Measurements from ENCODE around the gene PPP2R3B.

The PPP2R3B gene

DNA sequence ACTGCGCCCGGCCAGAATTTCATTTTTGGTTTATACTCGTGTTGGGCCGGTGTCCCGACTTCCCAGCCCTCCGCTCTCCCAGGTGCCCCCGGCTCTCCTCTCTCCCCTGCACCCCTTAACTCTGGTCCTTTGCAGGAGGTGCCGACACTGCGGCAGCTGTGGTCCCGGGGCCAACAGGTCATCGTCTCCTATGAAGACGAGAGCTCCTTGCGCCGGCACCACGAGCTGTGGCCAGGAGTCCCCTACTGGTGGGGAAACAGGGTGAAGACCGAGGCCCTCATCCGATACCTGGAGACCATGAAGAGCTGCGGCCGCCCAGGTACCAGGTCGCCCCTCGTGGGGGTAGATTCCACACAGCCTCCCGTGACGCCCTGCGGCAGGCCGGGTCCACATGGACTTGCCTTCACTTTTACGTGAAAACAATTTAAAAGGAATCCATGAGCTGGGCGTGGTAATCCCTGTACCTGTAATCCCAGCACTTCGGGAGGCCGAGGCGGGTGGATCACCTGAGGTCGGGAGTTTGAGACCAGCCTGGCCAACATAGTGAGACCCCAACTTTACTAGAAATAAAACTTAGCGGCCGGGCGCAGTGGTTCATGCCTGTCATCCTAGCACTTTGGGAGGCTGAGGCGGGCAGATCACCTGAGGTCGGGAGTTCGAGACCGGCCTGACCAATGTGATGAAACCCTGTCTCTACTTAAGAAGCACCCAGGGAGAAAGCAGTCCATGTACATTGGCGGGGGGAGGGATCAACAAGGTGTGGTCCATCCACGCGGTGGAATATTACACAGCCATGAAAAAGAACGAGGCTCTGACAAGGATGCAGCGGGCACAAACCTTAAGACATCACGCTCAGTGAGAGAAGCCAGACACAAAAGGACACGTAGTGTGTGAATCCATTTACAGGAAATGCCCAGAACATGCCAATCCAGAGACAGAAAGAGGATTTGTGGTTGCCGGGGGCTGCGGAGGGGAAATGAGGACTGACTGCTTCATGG lies 93.5 kb downstream of the PPP2R3B start:
- no peak for DNase-seq

DNA sequence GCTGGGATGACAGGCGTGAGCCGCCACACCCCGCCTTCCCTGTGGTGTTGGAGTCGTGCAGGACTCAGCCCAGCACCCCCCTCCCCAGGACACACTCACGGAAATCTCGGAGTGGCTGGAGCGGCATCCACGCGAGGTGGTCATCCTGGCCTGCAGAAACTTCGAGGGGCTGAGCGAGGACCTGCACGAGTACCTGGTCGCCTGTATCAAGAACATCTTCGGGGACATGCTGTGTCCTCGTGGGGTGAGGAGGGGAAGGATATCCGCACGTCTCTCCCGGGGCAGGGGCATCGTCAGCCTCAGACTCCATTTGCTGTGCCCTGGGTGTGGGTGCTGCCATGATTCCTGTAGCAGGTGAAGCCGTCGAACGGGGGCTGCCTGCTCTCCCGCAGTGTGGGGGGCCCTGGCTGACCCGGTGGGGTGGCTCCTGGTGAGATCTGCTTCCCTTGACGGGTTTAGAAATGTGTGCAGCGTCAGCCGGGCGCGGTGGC lies 95.3 kb downstream of the PPP2R3B start:
- no peak for DNase-seq

DNA sequence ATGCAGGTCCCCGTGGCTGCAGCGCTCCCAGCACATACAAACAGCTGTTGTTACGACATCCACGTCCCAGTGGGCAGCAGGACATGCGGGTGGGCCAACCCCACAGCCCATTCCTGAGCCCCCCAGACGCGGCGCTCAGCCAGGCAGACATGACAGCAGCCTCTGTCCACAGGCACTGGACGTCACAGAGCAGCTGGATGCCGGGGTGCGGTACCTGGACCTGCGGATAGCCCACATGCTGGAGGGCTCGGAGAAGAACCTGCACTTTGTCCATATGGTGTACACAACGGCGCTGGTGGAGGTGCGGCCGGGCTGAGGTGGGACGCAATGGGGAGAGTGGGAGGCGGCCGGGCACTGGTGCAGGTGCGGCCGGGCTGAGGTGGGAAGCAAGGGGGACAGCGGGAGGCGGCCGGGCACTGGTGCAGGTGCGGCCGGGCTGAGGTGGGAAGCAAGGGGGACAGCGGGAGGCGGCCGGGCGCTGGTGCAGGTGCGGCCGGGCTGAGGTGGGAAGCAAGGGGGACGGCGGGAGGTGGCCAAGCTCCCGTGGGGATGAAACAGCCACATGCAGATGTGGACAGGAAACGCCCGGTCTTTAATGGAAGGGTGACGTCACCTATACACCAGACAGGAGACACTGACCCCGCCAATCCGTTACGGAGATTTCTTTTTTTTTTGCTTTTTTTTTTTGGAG lies 96.1 kb downstream of the PPP2R3B start:
- DNase-seq, result no peak

DNA sequence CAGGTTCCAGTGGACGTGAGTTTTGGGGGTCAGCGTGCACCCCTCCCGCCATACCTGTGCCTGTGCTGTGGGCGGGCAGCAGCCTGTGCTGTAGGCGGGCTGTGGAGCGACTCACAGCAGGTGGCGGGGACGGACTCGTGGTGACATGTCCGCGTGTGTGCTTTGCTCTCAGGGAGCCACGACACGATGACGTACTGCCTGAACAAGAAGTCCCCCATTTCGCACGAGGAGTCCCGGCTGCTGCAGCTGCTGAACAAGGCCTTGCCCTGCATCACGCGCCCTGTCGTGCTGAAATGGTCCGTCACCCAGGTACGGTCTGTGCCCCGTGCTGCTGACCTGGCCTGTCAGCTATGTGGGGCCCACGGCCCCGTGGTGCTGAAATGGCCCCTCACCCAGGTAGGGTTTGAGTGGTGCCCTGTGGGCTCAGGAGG lies 98.1 kb downstream of the PPP2R3B start:
- DNase-seq, result no peak

DNA sequence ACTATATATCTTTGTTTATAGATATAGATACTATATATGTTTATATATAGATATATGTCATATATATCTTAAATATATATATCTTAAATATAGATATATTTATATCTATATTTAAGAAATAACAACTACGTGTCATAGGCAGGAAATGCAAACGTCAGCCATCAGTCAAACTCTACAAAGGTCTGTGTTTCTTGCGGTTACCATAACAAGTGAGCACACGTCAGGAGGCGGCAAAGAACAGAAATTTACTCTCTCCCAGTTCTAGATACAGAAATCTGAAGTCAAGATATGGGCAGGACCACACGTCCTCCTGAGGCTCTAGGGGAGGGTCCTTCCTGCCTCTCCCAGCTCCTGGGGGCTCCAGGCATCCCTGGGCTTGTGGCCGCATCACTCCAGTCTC lies 99.0 kb downstream of the PPP2R3B start:
- DNase-seq, result no peak

DNA sequence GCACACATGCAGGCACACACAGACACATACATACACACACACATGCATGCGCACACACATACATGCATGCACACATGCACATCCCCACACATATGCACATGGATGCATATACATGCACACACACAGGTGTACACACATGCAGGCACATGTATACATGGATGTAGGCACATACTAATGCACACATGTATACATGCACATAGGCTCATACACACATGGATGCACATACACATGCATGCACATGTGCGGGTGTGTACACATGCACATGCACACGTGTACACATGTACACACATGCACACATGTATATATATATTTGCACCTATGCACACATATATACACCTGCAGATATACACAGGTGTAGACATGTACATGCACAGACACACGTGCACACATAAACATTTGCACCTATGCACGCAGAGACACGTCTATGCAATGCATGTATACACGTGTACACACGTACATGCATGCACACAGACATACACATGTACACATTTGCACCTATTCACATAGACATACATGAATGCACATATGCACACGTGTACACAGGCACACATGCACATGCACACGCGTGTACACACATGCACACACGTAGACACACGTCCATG lies 101.5 kb downstream of the PPP2R3B start:
- DNase-seq, result no peak

Data from right hindlimb (tissue), 1 donor.